Right lobe of liver (tissue), 6 donors: Measurements from ENCODE around the gene SARS1. TPM values are rescaled to one million over a fixed set of nuclear protein-coding genes. Genes with fewer than 3 reads are reported as not detected.

Source experiments
- ATAC-seq, 4 donors: fragments of 200-7000 bp; cut with Tn5 transposase; one replicate each; pipeline ENCODE4 v1.9.1; 2020; ENCODE audit warnings: mild to moderate bottlenecking in 4 of 4, moderate library complexity in 4 of 4
- DNase-seq, 3 donors: peaks; one replicate each; pipeline ENCODE4 v3.0.0-alpha.2; 2020
- H3K27ac ChIP-seq, 3 donors: fragments of 200-600 bp; one replicate each; pipeline ENCODE4 v1.8.0; 2022
- H3K27me3 ChIP-seq, 2 donors: fragments of 200-600 bp; one replicate each; pipeline ENCODE4 v1.8.0; 2022
- H3K36me3 ChIP-seq, 4 donors: fragments of 200-600 bp; sonication (generic) in 1 of 4; one replicate each; pipeline versions ENCODE4 v1.5.1 to v1.8.0; 2017 to 2022; ENCODE audit warnings: control low read depth in 1 of 4
- H3K4me1 ChIP-seq, 4 donors: fragments of 200-600 bp; sonication (generic) in 1 of 4; one replicate each; pipeline versions ENCODE4 v1.5.1 to v1.8.0; 2017 to 2022; ENCODE audit warnings: control low read depth in 1 of 4
- H3K4me3 ChIP-seq, 3 donors: fragments of 200-600 bp; one replicate each; pipeline ENCODE4 v1.8.0; 2022
- H3K9me3 ChIP-seq, 4 donors: fragments of 200-600 bp; sonication (generic) in 1 of 4; one replicate each; pipeline versions ENCODE4 v1.5.1 to v1.8.0; 2017 to 2022; ENCODE audit warnings: control low read depth in 1 of 4
- CTCF ChIP-seq, 4 donors: fragments of 200-600 bp in 3 of 4; fragments of 450-650 bp in 1 of 4; IDR thresholded peaks; one replicate each; pipeline versions ENCODE4 v1.5.1 to v1.8.0; 2016 to 2022; ENCODE audit warnings: antibody characterized with exemption in 4 of 4, mild to moderate bottlenecking in 2 of 4
- POLR2A ChIP-seq: fragments of 450-650 bp; IDR thresholded peaks from one replicate; pipeline ENCODE4 v1.6.1; 2017; ENCODE audit warnings: antibody characterized with exemption, mild to moderate bottlenecking
- WGBS: methylation state at CpG from one replicate; pipeline ENCODE4 v1.1.6; 2018; ENCODE audit warnings: low coverage, low lambda C conversion rate; ENCODE audit not compliant: insufficient coverage; ENCODE audit errors: missing lambda C conversion rate; 5-methylcytosine and 5-hydroxymethylcytosine counted together
- intact Hi-C, 2 donors: fragments of 100-400 bp; cut with DNase I; formaldehyde crosslinking; loops; one replicate each; pipeline versions ENCODE4 v1.11.2 to v1.14.1; 2022
- total RNA-seq, 6 experiments: library from RNA; depleted of rRNA in 2 of 6; stranded (reverse); fragments of >200 nt in 2 of 6; fragmentation: NEBNext Ultra II Directional in 3 of 6; extraction: Animal tissue kit (Norgen Biotek cat#: 25700) in 3 of 6; gene quantifications; one replicate each; pipeline versions ENCODE4 v1.1.0 to v1.2.4, GENCODE V29; 2016 to 2023
- donor health status: DM: no; HTN: yes; CAD: no.
- donor health status: DM: no; HTN: no; CAD: no.
- donor health status: DM: no; HTN: no; CAD: no.
- donor health status: DM: no; HTN: yes; CAD: no.
- donor health status: DM: no; HTN: yes; CAD: no.

Gene SARS1
- total RNA-seq, 6 experiments from 2014 or later: 73.5 to 123 (median 91.6) TPM

- 95% methylated on average over 11 of the region's 33 CpGs for WGBS
- ATAC-seq: no peak
- intact Hi-C loops: no loop called here
- no peaks in the 10 kb centered on the region for H3K9me3 ChIP-seq
- no peaks in the 10 kb centered on the region for H3K36me3 ChIP-seq
- no peak overlapping the region for H3K4me3 ChIP-seq
- peaks cover 0 to 5% (median 0%) of the 10 kb centered on the region in 4 donors for H3K4me1 ChIP-seq
- DNase-seq: peak in 1 of 3 donors; percentile 39
- no peak for TF ChIP-seq POLR2A
- TF ChIP-seq CTCF (IDR thresholded peaks at IDR 0.05): no peak
- no peak overlapping the region for H3K27ac ChIP-seq
- no peaks in the 10 kb centered on the region for H3K27me3 ChIP-seq
Measured at GRCh38 chr1:109250454-109251276, 36.9 kb downstream of the SARS1 start.

- intact Hi-C loops: no loop called here
- 88% methylated on average over 6 of the region's 32 CpGs for WGBS
- Histone ChIP-seq H3K36me3 (no peaks in the 10 kb centered on the region), H3K9me3 (no peaks in the 10 kb centered on the region), H3K4me3 (no peak overlapping the region), H3K27ac (no peak overlapping the region), H3K27me3 (no peaks in the 10 kb centered on the region), H3K4me1 (peaks cover 0 to 5% (median 0%) of the 10 kb centered on the region in 4 donors)
- TF ChIP-seq CTCF (IDR thresholded peaks at IDR 0.05) (no peak), POLR2A (no peak)
- DNase-seq (peak in 1 of 3 donors; percentile 36), ATAC-seq (no peak)
Measured at GRCh38 chr1:109251277-109252166, 37.8 kb downstream of the SARS1 start.

DNA sequence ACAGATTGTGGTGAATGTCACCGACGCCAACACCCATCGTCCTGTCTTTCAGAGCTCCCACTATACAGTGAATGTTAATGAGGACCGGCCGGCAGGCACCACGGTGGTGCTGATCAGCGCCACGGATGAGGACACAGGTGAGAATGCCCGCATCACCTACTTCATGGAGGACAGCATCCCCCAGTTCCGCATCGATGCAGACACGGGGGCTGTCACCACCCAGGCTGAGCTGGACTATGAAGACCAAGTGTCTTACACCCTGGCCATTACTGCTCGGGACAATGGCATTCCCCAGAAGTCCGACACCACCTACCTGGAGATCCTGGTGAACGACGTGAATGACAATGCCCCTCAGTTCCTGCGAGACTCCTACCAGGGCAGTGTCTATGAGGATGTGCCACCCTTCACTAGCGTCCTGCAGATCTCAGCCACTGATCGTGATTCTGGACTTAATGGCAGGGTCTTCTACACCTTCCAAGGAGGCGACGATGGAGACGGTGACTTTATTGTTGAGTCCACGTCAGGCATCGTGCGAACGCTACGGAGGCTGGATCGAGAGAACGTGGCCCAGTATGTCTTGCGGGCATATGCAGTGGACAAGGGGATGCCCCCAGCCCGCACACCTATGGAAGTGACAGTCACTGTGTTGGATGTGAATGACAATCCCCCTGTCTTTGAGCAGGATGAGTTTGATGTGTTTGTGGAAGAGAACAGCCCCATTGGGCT lies 38.6 kb downstream of the SARS1 start:
- Histone ChIP-seq H3K36me3 (no peaks in the 10 kb centered on the region), H3K27me3 (no peaks in the 10 kb centered on the region), H3K4me1 (peaks cover 0 to 5% (median 0%) of the 10 kb centered on the region in 4 donors), H3K27ac (no peak overlapping the region), H3K4me3 (no peak overlapping the region), H3K9me3 (no peaks in the 10 kb centered on the region)
- intact Hi-C loops: no loop called here
- no peak for TF ChIP-seq POLR2A
- no peak for TF ChIP-seq CTCF (IDR thresholded peaks at IDR 0.05)
- 100% methylated on average over 2 of the region's 31 CpGs for WGBS
- ATAC-seq (no peak), DNase-seq (peak in 1 of 3 donors; percentile 46)
